Measurements from ENCODE around the gene CTNNA3. TPM values are rescaled to one million over a fixed set of nuclear protein-coding genes. Genes with fewer than 3 reads are reported as not detected.
"Not testable (repeated sequence)": the region's sequence is repeated elsewhere in the genome, so short reads cannot be mapped to it uniquely, and the experiment has no call there.

CTNNA3 gene
- total RNA-seq, 2 donors from 2014 or later: 3.2 to 7.2 TPM

GRCh38 chr10:67537906-67538305 lies 158.1 kb downstream of the CTNNA3 start:
- Histone ChIP-seq H3K36me3 (ENCODE audit: control insufficient read depth, insufficient read depth, low read length) (no peaks in the 10 kb centered on the region), H3K4me3 (ENCODE audit: low read length) (no peak overlapping the region), H3K9me3 (ENCODE audit: control insufficient read depth, low read length) (no peaks in the 10 kb centered on the region), H3K9ac (ENCODE audit: extremely low read depth, low read length, poor library complexity, severe bottlenecking) (no peak overlapping the region), H3K27ac (ENCODE audit: low read depth, low read length) (no peak overlapping the region), H3K4me1 (ENCODE audit: control insufficient read depth, insufficient read depth, low read length) (no peaks in the 10 kb centered on the region), H3K27me3 (ENCODE audit: control insufficient read depth, insufficient read depth, low read length, poor library complexity, severe bottlenecking) (no peaks in the 10 kb centered on the region)
- no peak overlapping the region for H3K4me3 Mint-ChIP-seq
- 94% methylated on average over 1 of the region's 1 CpG; no CpG with 5 or more reads in 1 of the 2 experiments for WGBS, 2 experiments (ENCODE audit: insufficient coverage in 1 of 2, insufficient read length in 1 of 2)
- no peak for TF ChIP-seq CTCF (conservative IDR thresholded peaks at IDR 0.05)
- H3K27me3 Mint-ChIP-seq (ENCODE audit: insufficient read depth): no peaks in the 10 kb centered on the region
- no peaks in the 10 kb centered on the region for H3K36me3 Mint-ChIP-seq (ENCODE audit: low read depth)
- no peaks in the 10 kb centered on the region for H3K4me1 Mint-ChIP-seq
- H3K9me3 Mint-ChIP-seq: no peaks in the 10 kb centered on the region
- DNase-seq: no peak
- no peak overlapping the region for H3K27ac Mint-ChIP-seq

- H3K27me3 ChIP-seq (ENCODE audit: control insufficient read depth, insufficient read depth, low read length, poor library complexity, severe bottlenecking): no peaks in the 10 kb centered on the region
- H3K9me3 ChIP-seq (ENCODE audit: control insufficient read depth, low read length): no peaks in the 10 kb centered on the region
- 88 to 91% methylated on average over 1 of the region's 1 CpG for WGBS, 2 experiments (ENCODE audit: insufficient coverage in 1 of 2, insufficient read length in 1 of 2)
- Mint-ChIP-seq H3K27ac (no peak overlapping the region), H3K4me3 (no peak overlapping the region), H3K36me3 (ENCODE audit: low read depth) (peaks cover 2% of the 10 kb centered on the region), H3K4me1 (no peaks in the 10 kb centered on the region), H3K9me3 (peaks cover 10% of the 10 kb centered on the region), H3K27me3 (ENCODE audit: insufficient read depth) (no peaks in the 10 kb centered on the region)
- H3K4me3 ChIP-seq (ENCODE audit: low read length): no peak overlapping the region
- H3K36me3 ChIP-seq (ENCODE audit: control insufficient read depth, insufficient read depth, low read length): no peaks in the 10 kb centered on the region
- no peak overlapping the region for H3K9ac ChIP-seq (ENCODE audit: extremely low read depth, low read length, poor library complexity, severe bottlenecking)
- no peaks in the 10 kb centered on the region for H3K4me1 ChIP-seq (ENCODE audit: control insufficient read depth, insufficient read depth, low read length)
- no peak for TF ChIP-seq CTCF (conservative IDR thresholded peaks at IDR 0.05)
- no peak for DNase-seq
- H3K27ac ChIP-seq (ENCODE audit: low read depth, low read length): no peak overlapping the region
Measured at GRCh38 chr10:67533376-67533775, 162.6 kb downstream of the CTNNA3 start.

- H3K27ac Mint-ChIP-seq; H3K36me3 Mint-ChIP-seq (ENCODE audit: low read depth); H3K27ac ChIP-seq (ENCODE audit: low read depth, low read length); H3K27me3 Mint-ChIP-seq (ENCODE audit: insufficient read depth); H3K4me3 Mint-ChIP-seq; H3K4me3 ChIP-seq (ENCODE audit: low read length); H3K4me1 ChIP-seq (ENCODE audit: control insufficient read depth, insufficient read depth, low read length); H3K9me3 ChIP-seq (ENCODE audit: control insufficient read depth, low read length); H3K27me3 ChIP-seq (ENCODE audit: control insufficient read depth, insufficient read depth, low read length, poor library complexity, severe bottlenecking); H3K9ac ChIP-seq (ENCODE audit: extremely low read depth, low read length, poor library complexity, severe bottlenecking); H3K36me3 ChIP-seq (ENCODE audit: control insufficient read depth, insufficient read depth, low read length); H3K4me1 Mint-ChIP-seq: not testable (repeated sequence)
- WGBS, 2 experiments (ENCODE audit: insufficient coverage in 1 of 2, insufficient read length in 1 of 2): 92 to 93% methylated on average over 2 to 3 of the region's 3 CpGs
- TF ChIP-seq CTCF (conservative IDR thresholded peaks at IDR 0.05): peak; percentile 50
- DNase-seq: peak; percentile 45
- H3K9me3 Mint-ChIP-seq: peaks cover 10% of the 10 kb centered on the region
Measured at GRCh38 chr10:67530990-67531389, 165.0 kb downstream of the CTNNA3 start.
